Cardiac fibroblast (primary cell): ENCODE measurements around the gene VASN.

Experiments used
- DNase-seq, 2 donors: peaks; one replicate each; pipeline versions ENCODE4 v3.0.0 to v3.0.0-alpha.2; 2010; ENCODE audit warnings: low read depth in 2 of 2
- H3K4me3 ChIP-seq, 2 donors: replicated peaks in 1 of 2; 1 replicate in 1 of 2; 2 replicates in 1 of 2; pipeline ENCODE4 v1.5.1; 2011; ENCODE audit warnings: low read depth in 2 of 2, low read length in 2 of 2, mild to moderate bottlenecking in 2 of 2, moderate library complexity in 1 of 2
- TF ChIP-seq, protein P1 (sequence below): IDR thresholded peaks from one replicate; pipeline ENCODE4 v1.5.1; 2011; ENCODE audit warnings: low read depth, mild to moderate bottlenecking, low read length, inconsistent platforms

The VASN gene

DNA sequence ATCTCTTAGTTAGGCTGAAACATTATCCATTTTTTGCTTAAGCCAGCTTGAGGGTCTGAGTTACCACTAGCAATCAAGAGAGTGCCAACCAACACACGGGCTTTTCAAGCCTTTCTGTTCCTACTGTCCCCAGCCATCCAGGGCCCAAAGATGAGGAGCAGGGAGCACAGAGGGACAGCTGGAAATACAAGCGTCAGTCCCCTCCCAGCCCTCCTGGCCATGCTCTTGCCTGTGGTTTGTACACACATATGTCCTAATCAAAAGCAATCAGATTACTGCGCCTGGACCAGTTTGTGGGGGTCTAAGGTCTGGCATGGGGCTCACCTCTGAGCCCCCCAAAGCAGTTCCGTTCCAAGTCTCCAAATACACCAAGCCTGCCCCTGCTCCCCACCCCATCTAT lies 41.2 kb downstream of the VASN start:
- H3K4me3 ChIP-seq, result no peak overlapping the region
- DNase-seq, result no peak
- TF ChIP-seq, protein P1, sequence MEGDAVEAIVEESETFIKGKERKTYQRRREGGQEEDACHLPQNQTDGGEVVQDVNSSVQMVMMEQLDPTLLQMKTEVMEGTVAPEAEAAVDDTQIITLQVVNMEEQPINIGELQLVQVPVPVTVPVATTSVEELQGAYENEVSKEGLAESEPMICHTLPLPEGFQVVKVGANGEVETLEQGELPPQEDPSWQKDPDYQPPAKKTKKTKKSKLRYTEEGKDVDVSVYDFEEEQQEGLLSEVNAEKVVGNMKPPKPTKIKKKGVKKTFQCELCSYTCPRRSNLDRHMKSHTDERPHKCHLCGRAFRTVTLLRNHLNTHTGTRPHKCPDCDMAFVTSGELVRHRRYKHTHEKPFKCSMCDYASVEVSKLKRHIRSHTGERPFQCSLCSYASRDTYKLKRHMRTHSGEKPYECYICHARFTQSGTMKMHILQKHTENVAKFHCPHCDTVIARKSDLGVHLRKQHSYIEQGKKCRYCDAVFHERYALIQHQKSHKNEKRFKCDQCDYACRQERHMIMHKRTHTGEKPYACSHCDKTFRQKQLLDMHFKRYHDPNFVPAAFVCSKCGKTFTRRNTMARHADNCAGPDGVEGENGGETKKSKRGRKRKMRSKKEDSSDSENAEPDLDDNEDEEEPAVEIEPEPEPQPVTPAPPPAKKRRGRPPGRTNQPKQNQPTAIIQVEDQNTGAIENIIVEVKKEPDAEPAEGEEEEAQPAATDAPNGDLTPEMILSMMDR, result no peak

DNA sequence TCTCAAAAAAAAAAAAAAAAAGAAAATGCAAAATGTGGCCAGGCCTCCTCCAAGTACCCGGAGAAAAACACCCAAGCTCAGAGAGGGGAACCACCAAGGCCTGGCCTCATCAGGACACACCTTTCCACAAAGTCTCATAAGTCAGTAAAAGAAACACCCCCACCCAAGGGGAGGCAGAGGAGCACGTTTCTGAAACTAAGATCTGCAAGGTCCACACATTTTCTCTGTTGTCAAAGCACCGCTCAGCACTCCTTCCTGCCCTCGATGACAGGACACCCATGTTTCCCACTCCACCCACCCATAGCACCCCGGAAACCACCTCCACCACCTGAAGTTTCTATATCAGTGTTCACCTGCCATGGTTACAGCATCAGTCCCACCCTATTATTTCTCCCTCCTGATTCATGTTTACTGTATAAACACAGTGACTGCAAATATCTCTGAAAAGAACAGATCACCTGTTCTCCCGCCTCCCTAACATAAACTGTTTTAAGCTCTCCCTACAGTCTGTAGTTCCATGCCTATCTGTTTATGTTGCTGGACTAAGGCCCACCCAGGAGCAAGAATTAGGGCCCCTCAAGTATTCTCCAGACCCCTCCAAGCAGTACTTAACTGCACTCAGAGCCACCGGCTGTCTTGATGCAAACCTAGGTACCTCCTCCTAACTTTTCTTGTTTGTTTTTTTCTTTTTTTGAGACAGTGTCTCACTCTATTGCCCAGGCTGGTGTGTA lies 42.7 kb downstream of the VASN start:
- TF ChIP-seq, protein P1, result no peak
- no peak for DNase-seq
- H3K4me3 ChIP-seq, result no peak overlapping the region

DNA sequence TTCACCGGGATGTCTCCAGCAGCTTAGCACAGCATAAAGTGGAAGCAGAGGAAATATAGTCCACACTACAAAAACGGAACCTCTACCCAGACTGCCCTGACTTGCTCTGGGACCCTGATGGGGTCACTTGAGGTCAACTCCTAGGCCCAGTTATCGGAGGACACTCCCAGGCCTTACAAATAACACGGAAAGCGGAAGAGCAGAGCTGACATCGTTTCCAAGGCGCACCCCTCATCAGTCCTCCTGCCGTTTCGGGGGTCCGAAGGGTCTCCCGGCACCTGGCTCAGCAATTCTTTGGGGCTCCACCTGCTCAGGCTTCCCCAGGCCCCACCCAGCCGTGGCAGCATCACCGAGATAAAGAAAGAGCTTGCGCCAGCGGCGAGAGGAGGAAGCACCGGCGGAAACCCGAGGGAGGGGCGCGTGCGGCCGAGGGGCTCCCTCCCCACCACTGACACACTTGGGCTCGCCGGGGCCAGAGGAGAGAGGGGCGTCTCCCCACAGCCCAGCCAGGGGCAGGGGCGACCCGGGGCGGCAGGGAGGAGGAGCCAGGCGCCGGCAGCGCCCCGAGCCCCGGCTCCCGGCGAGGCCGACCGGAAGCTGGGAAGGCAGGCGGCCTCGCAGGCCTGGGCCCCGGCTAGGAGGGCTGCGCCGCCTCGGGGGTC lies 44.0 kb downstream of the VASN start:
- TF ChIP-seq, protein P1, result peak; percentile 3
- peak overlapping the region; percentile 66 to 68 for H3K4me3 ChIP-seq
- peak in 1 of 2 donors; percentile 30 for DNase-seq

DNA sequence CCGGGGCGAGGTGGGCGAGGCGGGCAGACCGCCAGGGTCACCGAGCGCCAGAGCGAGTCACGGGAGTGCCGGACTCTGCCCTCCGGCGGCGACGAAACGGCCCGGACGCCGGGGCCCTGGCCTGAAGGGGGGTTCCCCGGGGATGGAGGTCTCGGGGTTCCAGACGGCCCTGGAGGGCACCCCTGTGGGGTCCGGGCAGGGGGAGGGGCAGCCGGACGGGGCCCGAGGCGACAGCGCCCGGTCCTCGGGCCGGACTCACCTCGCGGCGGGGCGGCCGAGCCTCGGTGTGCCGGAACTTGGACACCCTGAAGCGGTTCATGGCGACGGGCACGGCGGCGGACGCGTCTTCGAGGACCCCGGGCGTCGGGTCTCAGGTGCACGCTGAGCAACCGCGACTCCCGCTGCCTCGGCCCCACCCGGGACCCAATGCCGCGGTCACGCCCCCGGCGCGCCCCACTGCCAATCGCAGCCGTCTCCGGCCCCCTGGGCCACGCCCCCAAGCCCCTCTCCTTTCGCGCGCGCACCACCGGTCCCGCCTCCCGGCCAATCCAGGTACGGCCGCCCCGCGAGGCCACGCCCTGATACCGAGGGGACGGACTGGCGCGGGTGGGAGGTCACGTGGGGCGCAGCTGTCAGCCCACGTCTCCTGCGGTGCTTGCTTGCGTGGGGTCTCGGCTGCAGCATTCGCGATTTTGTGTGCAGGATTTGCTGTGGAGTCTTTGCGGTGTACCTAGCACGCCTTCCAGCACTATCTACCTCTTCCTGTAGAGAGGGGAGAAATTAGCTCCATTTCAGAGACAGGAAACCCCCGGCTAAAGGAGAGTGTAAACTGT lies 44.8 kb downstream of the VASN start, which contains the start of gene CORO7:
CORO7 (minus strand) TSS at position 397 of the 833 bp plus-strand sequence; CDS start at position 319, 78 bp downstream.
- TF ChIP-seq, protein P1, result no peak
- H3K4me3 ChIP-seq, result peak within 1 kb of the TSS; percentile 66 to 68

DNA sequence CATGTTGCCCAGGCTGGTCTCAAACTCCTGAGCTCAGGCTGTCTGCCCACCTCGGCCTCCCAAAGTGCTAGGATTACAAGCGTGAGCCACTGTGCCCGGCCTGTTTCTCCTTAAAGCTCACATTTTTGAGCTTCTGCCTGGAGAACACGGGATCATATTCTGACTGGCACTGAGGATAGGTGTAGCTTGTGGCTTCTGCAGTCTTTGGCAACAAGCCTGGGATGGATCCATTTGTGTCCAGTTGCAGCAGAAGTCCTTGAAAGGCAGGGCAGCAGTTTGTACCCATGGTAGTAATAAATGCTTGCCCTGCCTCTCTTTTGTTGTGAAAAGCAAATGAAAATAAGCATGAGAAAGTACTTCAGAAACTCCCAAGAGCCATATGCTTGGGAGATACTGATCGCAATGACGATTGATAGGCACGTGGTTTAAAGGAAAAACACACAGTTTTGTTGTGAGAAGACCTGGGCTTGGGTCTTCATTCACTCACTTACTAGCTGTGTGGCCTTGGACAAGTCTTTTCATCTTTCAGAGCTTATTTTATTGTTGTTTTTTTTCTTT lies 47.8 kb downstream of the VASN start:
- DNase-seq, result no peak
- TF ChIP-seq, protein P1, result no peak
- no peak overlapping the region for H3K4me3 ChIP-seq

More for the DNA sequence above, 44.8 kb downstream of the VASN start, which contains the start of gene CORO7:
- DNase-seq, result peak; percentile 80 to 91

DNA sequence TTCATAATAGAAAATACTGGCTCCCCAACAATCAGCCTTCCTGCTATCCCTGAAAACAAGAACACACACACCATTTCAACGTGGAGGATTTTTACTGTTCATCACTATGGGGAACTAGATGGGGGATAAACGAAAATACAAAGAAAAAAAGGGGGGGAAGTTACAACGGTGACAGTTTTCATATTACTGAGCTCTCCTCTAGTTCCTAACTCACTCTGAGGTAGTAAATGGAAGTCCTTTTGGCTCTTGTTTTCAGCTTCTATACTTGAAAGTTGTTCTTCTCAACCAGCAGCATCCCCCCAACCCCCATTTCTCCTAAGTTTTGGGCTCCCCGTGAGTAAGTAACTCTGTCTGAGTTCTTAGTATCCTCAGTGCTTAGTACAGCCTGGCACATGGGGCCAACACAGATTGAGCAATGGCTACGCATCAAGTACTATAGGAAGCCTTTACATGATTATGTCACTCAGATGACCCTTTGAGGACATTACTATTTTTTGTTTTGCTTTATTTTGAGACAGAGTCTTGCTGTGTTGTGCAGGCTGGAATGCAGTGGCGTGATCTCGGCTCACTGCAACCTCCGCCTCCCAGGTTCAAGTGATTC lies 49.0 kb downstream of the VASN start:
- no peak overlapping the region for H3K4me3 ChIP-seq
- TF ChIP-seq, protein P1, result no peak
- no peak for DNase-seq
